Islet precursor cell (in vitro differentiated cells): ENCODE measurements around the gene MST1.

Experiments used
- DNase-seq: peaks from one replicate; pipeline ENCODE4 v3.0.0-alpha.2; 2018

The MST1 gene

GRCh38 chr3:49717959-49718857 is 28.9 kb upstream of the MST1 start:
- DNase-seq, result no peak

- DNase-seq, result peak; percentile 52
Measured at GRCh38 chr3:49717211-49717958, 28.1 kb upstream of the MST1 start.

- peak; percentile 47 for DNase-seq
Measured at GRCh38 chr3:49716691-49717210, 27.5 kb upstream of the MST1 start.

- peak; percentile 31 for DNase-seq
Measured at GRCh38 chr3:49716169-49716568, 26.9 kb upstream of the MST1 start.

- DNase-seq, result peak; percentile 51
Measured at GRCh38 chr3:49715611-49716121, 26.4 kb upstream of the MST1 start.

- DNase-seq, result peak; percentile 45
Measured at GRCh38 chr3:49714728-49715550, 25.7 kb upstream of the MST1 start.

GRCh38 chr3:49713336-49714105 is 24.2 kb upstream of the MST1 start:
- no peak for DNase-seq

- no peak for DNase-seq
Measured at GRCh38 chr3:49712631-49713317, 23.5 kb upstream of the MST1 start.

GRCh38 chr3:49712166-49712565 is 22.9 kb upstream of the MST1 start:
- no peak for DNase-seq

- no peak for DNase-seq
Measured at GRCh38 chr3:49711489-49711888, 22.2 kb upstream of the MST1 start.

- DNase-seq, result no peak
Measured at GRCh38 chr3:49709852-49710251, 20.6 kb upstream of the MST1 start.

GRCh38 chr3:49707113-49707480 is 17.8 kb upstream of the MST1 start:
- DNase-seq, result no peak

- no peak for DNase-seq
Measured at GRCh38 chr3:49706456-49707112, 17.3 kb upstream of the MST1 start.

GRCh38 chr3:49705390-49705960 is 16.2 kb upstream of the MST1 start:
- no peak for DNase-seq

GRCh38 chr3:49704629-49705028 is 15.4 kb upstream of the MST1 start:
- no peak for DNase-seq

GRCh38 chr3:49703956-49704355 is 14.7 kb upstream of the MST1 start:
- no peak for DNase-seq

GRCh38 chr3:49703443-49703927 is 14.2 kb upstream of the MST1 start:
- DNase-seq, result peak; percentile 86

GRCh38 chr3:49702672-49703071 is 13.4 kb upstream of the MST1 start:
- no peak for DNase-seq

- DNase-seq, result peak; percentile 73
Measured at GRCh38 chr3:49701388-49702077, 12.3 kb upstream of the MST1 start.
